Fibroblast of lung (primary cell): ENCODE data around the gene TAB2.

Source experiments
- CTCF ChIP-seq, 2 donors: IDR thresholded peaks in 1 of 2; conservative IDR thresholded peaks in 1 of 2; 1 replicate in 1 of 2; 2 replicates in 1 of 2; pipeline ENCODE4 v1.5.1; 2011 to 2012; ENCODE audit warnings: low read length in 2 of 2, control low read depth in 1 of 2, inconsistent platforms in 1 of 2, low read depth in 1 of 2, mild to moderate bottlenecking in 1 of 2
- EZH2 ChIP-seq: IDR thresholded peaks from 2 replicates; pipeline ENCODE4 v1.5.1; 2012; ENCODE audit warnings: low read length, control low read depth, mild to moderate bottlenecking; ENCODE audit errors: missing control alignments

GRCh38 chr6:149453597-149454345 is 136.3 kb downstream of the TAB2 start:
- TF ChIP-seq CTCF (conservative IDR thresholded peaks at IDR 0.05 in 1 of 2, IDR thresholded peaks at IDR 0.05 in 1 of 2; ENCODE audit: low read depth in 1 of 2, low read length in 2 of 2): no peak
- TF ChIP-seq EZH2: no peak
